D721Med (cell line): Measurements from ENCODE around the gene BBX.

ENCODE experiments used
- DNase-seq: peaks from one replicate; pipeline ENCODE4 v3.0.0; 2011; ENCODE audit warnings: low spot score; ENCODE audit not compliant: insufficient read length
- FAIRE-seq: peaks from 2 replicates; lab custom pipeline; 2011; peaks lifted over from hg19 to GRCh38; lab: Jason Lieb, UNC
- CTCF ChIP-seq: IDR thresholded peaks from 2 replicates; pipeline ENCODE4 v1.5.1; 2012; ENCODE audit warnings: mild to moderate bottlenecking, control low read depth; ENCODE audit not compliant: insufficient read depth; ENCODE audit errors: missing control alignments

BBX gene

GRCh38 chr3:107579371-107579770 is 56.6 kb downstream of the BBX start:
- no peak for FAIRE-seq
- TF ChIP-seq CTCF = no peak
- no peak for DNase-seq

- no peak for TF ChIP-seq CTCF
- DNase-seq (no peak), FAIRE-seq (no peak)
These were observed 58.5 kb downstream of the BBX start for GRCh38 chr3:107581230-107581629.

- no peak for FAIRE-seq
- DNase-seq = no peak
These were observed 65.5 kb downstream of the BBX start for GRCh38 chr3:107588217-107588616.

GRCh38 chr3:107589454-107589853 is 66.7 kb downstream of the BBX start:
- no peak for TF ChIP-seq CTCF
- FAIRE-seq (no peak), DNase-seq (no peak)

More at GRCh38 chr3:107588217-107588616, 65.5 kb downstream of the BBX start:
- TF ChIP-seq CTCF = no peak

- TF ChIP-seq CTCF = no peak
- FAIRE-seq = no peak
- DNase-seq = no peak
These were observed 68.0 kb downstream of the BBX start for GRCh38 chr3:107590786-107591185.

GRCh38 chr3:107592073-107592472 is 69.3 kb downstream of the BBX start:
- TF ChIP-seq CTCF = no peak
- FAIRE-seq (no peak), DNase-seq (no peak)

GRCh38 chr3:107594870-107595269 is 72.1 kb downstream of the BBX start:
- DNase-seq (no peak), FAIRE-seq (no peak)
- no peak for TF ChIP-seq CTCF
